Measurements from ENCODE around the gene TPK1.
A peak's percentile ranks its signal among the peaks of the same experiment; 100 is the strongest.

The TPK1 gene

DNA sequence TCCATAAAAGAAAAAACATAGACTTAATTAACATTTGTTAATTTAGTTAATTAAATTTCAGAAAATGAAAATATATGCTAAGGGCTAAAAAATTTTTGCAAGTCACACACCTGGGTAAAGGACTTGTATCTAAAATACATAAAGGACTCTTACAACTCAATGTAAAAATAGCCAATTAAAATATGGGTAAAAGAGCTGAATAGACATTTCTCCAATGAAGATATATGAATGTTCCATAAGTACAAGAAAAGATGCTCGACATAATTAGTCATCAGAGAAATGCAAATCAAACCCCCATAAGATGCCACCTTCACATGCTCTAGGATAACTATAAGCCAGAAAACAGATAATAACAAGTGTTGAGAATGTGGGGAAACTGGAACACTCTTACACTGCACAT lies 288.0 kb downstream of the TPK1 start:
- intact Hi-C loops (cut with DNase I), result no loop called here
- no peak for DNase-seq

- no peak for DNase-seq
- intact Hi-C loops (cut with DNase I), result no loop called here
Measured at GRCh38 chr7:144546782-144547181, 289.1 kb downstream of the TPK1 start.

DNA sequence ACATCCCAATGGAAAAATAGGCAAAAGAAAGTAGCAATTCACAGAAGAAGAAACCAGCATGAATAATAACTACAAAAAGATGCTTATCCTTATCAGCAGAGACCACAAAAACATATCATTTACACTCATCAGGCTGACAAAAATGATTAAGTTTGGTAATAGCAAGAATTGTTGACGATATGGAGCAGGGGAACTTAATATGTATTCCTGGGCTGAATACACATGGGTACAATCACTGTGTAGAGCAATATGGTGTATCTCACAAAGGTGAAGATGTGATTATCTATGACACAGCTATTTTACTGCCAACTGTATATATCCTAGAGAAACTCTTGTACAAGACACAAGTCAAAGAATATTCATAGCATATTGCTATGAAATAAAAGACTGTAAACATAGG lies 290.5 kb downstream of the TPK1 start:
- intact Hi-C loops (cut with DNase I), result no loop called here

DNA sequence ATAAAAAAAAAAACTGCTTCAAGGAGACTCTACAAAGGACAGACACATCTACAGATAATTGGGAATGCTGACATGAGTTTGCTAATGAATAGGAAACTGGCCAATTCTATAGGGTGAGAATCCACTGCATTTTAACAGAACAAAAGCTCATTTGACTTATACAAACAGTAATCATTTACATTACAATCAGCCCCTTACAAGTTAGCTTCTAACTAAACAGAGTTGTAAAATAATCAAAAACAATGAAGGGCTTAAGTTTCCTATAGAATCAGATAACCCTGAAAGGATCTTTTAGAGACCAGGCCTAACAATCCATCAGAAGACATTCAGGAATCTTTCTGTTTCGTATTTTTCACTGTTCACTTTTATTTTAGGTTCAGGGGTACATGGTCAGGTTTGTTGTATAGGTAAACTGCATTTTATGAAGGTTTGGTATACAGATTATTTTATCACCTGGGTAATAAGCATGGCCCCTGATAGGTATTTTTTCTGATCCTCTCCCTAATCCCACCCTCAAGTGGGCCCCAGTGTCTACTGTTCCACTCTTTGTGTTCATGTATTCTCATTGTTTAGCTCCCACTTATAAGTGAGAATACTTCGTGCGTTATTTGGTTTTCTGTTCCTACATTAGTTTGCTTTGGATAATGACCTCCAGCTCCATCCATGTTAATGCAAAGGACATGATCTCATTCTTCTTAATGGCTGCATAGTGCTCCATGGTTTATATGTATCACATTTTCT lies 301.0 kb downstream of the TPK1 start:
- DNase-seq, result no peak
- intact Hi-C loops (cut with DNase I), result no loop called here

More for the DNA sequence above, 290.5 kb downstream of the TPK1 start:
- DNase-seq, result no peak

- intact Hi-C loops (cut with DNase I), result no loop called here
- DNase-seq, result no peak
Measured at GRCh38 chr7:144534196-144534595, 301.7 kb downstream of the TPK1 start.

GRCh38 chr7:144531181-144531580 lies 304.7 kb downstream of the TPK1 start:
- DNase-seq, result no peak
- intact Hi-C loops (cut with DNase I), result no loop called here

GRCh38 chr7:144529269-144529926 lies 306.5 kb downstream of the TPK1 start:
- DNase-seq, result no peak
- intact Hi-C loops (cut with DNase I), result no loop called here

DNA sequence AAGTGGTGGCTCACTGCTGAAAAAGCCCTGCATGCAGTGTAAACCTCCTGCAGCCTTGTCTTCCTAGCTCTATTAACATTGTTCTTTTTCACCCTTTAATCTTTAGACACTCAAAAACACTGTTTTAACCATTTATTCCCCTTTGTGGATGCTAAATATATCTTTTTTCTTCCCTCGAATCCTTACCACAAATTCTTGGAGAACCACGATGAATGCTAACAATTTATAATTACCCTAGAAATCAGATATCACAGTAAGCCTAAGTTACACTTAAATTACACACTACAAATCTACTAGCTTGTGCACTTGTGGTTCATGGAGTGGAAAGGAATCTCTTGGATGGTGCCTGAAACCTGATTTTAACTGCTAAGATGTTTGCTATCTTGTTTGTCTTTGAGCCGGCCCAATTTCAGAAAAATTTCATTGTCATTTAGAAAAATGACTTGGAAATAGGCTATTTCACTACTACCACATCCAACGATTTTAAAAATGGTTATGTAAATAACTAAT lies 307.3 kb downstream of the TPK1 start:
- intact Hi-C loops (cut with DNase I), result no loop called here
- DNase-seq, result no peak

GRCh38 chr7:144527051-144527471 lies 308.8 kb downstream of the TPK1 start:
- DNase-seq, result no peak
- intact Hi-C loops (cut with DNase I), result no loop called here

GRCh38 chr7:144525956-144526355 lies 309.9 kb downstream of the TPK1 start:
- intact Hi-C loops (cut with DNase I), result no loop called here
- no peak for DNase-seq

DNA sequence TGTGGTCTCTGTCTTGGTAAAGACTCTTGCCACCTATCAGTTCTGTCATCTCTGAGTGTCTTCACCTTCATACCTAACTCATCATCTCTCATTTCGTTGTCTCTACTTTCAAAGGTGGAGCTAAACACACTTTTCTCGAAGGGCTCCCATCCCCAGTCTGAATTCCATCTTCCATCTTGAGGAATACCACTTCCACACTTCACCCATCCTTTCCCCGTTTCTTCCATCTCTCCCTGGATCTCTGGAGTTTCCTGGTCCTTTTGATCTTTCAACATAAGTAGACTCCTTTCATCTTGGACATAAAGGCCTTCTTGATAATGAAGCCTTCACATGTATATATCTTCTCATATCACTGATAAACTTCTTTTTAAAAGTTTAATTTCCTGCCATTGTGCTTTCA lies 311.6 kb downstream of the TPK1 start:
- DNase-seq, result no peak
- intact Hi-C loops (cut with DNase I), result no loop called here

DNA sequence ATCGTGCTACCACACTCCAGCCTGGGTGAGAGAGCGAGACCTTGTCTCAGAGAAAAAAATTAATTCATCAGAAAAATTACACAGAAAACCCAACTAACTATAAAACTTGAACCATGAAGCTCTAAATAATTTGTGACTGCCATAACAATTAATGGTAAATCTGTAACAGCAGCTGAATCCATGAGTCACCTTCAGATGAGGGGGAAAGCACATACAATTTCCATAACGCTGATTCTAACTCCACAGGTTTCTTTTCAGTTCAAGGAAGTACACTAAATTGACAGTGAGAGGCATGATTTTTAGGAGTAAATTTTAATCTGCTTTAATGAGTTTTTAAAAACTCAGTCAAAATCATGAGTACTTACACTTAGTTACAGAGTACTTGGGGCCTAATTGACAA lies 312.2 kb downstream of the TPK1 start:
- no peak for DNase-seq
- intact Hi-C loops (cut with DNase I), result no loop called here

DNA sequence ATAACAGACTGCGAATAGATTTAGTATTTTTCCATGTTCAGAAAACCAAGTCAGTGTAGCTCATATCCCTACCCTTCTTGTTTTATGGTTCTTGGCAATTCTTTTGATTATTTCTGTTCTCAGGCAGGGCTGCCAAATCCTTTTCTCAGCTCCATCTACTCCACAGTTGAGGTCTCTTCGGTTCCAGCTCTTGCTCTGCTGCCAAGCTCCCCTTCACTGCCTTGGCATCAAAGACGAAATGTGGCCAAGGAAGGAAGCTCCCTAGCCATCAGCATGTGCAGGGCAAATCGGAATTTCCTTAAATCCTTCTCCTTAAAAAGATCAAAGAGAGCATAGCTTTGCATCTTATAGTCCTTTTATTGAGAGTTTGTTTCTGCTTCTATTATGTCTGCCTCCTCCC lies 315.9 kb downstream of the TPK1 start:
- intact Hi-C loops (cut with DNase I), result no loop called here
- DNase-seq, result peak in 9 of 10 donors; percentile 10 to 91 (median 42)

GRCh38 chr7:144518360-144518759 lies 317.5 kb downstream of the TPK1 start:
- no peak for DNase-seq
- intact Hi-C loops (cut with DNase I), result no loop called here

DNA sequence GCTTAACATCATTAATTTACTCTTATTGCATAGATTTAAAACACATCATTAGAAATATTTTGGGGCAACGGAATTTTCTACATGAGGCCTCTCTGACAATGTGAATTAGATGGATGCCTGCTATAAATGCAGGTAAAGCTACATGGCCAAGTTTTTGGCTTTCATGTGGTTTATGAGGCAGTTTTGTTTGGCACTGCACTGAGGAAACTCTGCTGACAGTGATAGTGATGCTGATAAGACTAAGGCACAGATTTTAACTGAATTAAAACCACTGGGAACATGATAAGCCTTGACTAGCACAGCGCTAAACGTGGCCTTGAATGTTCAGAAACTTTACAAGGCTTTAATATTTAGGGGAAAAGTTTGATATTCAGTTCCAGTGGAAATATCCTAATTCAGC lies 318.1 kb downstream of the TPK1 start:
- intact Hi-C loops (cut with DNase I), result no loop called here
- DNase-seq, result no peak

- intact Hi-C loops (cut with DNase I), result no loop called here
- no peak for DNase-seq
Measured at GRCh38 chr7:144516729-144517525, 318.9 kb downstream of the TPK1 start.

DNA sequence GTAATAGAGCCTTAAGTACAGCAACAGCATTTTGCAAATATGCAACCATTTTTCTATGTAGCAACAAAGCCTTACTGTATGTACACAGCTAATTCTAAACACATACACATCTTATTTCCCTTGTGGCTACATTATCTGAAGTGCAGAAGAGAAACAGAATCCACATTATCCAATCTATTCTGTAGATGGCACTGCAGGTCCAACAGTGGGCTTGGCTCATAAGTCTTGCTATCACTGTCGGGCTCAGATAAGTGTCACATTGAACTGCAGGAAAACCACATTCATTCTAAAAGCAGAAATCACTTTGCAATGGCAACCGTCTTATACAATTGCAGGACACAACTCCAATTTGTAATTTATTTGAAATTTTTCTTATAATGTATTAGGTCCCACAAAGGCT lies 322.5 kb downstream of the TPK1 start:
- DNase-seq, result peak in 1 of 10 donors; percentile 22

GRCh38 chr7:144510621-144511020 lies 325.2 kb downstream of the TPK1 start:
- intact Hi-C loops (cut with DNase I), result no loop called here
- DNase-seq, result no peak

More for the DNA sequence above, 322.5 kb downstream of the TPK1 start:
- intact Hi-C loops (cut with DNase I), result no loop called here

DNA sequence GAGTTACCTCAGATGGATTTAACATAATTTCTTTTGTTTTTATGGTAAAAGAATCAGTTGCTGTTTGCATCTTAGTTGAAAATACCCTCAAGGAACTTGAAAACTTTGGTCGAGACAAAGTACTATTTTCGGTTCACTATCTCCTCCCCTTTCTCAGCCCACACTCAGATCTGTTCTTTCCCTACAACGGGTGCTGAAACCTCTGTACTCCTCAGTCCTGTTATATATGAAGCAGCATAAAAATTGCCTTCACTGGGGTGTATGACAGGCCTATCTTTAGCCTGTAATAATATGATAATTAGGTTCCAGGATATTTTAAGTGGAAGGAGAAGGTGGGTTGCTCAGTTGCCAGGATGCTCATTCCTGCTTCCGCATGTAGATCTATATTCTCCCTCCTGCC lies 327.2 kb downstream of the TPK1 start:
- no peak for DNase-seq
- intact Hi-C loops (cut with DNase I), result no loop called here

DNA sequence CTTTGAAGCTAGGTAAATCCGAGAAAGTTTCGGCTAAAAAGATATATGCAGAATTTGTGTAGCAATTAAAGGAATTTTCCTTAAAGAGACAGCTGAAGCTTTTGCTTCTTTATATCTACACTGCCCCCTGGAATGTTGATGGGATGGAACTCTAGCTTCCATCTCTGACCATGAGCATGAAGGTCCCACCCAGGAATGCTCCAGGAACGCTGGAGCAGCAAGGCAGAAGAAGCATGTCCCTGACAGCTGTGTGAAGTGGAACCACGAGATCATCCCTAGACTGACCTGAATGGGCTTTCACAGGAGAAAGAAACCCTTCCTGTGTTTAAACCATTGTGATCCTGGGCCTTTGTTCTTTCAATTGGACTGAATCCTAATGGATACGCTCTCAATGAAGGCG lies 332.6 kb downstream of the TPK1 start:
- intact Hi-C loops (cut with DNase I), result no loop called here
- DNase-seq, result no peak

DNA sequence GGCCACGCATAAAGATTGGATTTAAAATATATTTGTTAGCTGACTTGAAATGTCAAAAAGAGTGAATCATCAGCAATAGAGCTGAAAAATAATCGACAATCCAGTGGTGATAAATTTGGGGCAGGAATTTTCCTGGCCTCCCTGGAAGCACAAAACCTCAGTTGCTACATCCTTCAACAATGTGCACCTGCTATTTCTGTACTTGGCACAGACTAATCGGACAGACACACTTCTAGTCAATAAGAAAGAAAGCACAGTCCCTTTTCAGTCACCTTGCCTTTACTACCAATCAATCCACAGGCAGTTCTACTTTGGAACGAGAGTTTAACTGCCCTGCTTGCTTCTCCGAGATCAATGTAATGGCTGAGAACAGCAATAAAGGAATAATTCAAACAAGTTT lies 335.6 kb downstream of the TPK1 start:
- intact Hi-C loops (cut with DNase I), result no loop called here
- no peak for DNase-seq
